Measurements from ENCODE around the gene SLC16A2.

The SLC16A2 gene

DNA sequence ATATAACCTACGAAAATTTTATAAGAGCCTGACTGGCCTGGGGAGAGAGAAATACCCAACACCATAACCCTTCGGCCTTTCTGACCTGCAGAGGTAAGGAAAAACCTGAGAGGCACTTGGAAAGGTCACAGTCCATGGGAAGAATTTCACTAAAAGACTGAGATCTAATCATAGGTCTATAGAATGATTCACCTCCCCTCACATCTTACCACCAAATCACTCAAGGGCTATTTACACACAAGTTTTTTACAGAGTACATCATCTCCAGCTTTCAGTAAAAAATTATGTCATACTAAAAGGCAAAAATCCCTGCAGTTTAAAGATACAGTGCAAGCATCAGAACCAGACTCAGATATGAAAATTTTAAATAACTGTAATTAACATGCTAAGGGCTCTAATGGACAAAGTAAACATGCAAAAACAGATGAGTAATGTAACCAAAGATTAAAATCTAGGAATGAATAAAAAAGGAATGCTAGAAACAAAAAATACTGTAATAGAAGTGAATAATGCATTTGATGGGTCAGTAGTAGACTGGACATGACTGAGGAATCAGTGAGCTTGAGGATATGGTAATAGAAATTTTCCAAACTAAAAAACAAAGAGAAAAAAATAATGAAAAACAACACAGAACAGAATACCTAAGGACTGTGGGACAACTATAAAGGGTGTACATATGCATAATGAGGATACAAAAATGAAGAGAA is 32.1 kb upstream of the SLC16A2 start:
- Histone ChIP-seq H3K4me3 (ENCODE audit: low read depth, low read length) (no peak overlapping the region), H3K9me3 (ENCODE audit: severe bottlenecking) (no peaks in the 10 kb centered on the region), H3K27ac (no peak overlapping the region), H3K36me3 (no peaks in the 10 kb centered on the region), H3K27me3 (ENCODE audit: insufficient read depth, low read depth, severe bottlenecking) (peaks cover 6% of the 10 kb centered on the region)
- TF ChIP-seq, protein P1, sequence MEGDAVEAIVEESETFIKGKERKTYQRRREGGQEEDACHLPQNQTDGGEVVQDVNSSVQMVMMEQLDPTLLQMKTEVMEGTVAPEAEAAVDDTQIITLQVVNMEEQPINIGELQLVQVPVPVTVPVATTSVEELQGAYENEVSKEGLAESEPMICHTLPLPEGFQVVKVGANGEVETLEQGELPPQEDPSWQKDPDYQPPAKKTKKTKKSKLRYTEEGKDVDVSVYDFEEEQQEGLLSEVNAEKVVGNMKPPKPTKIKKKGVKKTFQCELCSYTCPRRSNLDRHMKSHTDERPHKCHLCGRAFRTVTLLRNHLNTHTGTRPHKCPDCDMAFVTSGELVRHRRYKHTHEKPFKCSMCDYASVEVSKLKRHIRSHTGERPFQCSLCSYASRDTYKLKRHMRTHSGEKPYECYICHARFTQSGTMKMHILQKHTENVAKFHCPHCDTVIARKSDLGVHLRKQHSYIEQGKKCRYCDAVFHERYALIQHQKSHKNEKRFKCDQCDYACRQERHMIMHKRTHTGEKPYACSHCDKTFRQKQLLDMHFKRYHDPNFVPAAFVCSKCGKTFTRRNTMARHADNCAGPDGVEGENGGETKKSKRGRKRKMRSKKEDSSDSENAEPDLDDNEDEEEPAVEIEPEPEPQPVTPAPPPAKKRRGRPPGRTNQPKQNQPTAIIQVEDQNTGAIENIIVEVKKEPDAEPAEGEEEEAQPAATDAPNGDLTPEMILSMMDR (IDR thresholded peaks at IDR 0.05; ENCODE audit: low read depth, low read length): no peak
- DNase-seq: no peak

DNA sequence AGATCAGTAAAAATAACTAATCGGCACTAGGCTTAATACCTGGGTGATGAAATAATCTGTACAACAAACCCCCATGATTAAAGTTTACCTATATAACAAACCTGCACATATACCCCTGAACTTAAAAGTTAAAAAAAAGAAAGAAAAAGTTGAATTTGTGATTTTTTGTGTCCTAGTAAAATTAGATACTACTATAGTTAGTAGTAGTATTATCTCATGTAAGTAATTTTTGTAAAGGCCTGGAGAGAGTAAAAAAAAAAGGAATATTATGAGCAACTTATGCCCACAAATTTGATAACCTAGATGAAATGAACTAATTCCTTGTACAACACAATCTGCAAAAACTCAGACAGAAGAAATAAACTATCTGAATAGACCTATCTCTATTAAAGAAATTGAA is 25.7 kb upstream of the SLC16A2 start:
- H3K36me3 ChIP-seq: no peaks in the 10 kb centered on the region
- H3K27ac ChIP-seq: no peak overlapping the region
- TF ChIP-seq, protein P1 (IDR thresholded peaks at IDR 0.05; ENCODE audit: low read depth, low read length): no peak
- no peak for DNase-seq
- peaks cover 12% of the 10 kb centered on the region for H3K27me3 ChIP-seq (ENCODE audit: insufficient read depth, low read depth, severe bottlenecking)
- H3K9me3 ChIP-seq (ENCODE audit: severe bottlenecking): no peaks in the 10 kb centered on the region
- H3K4me3 ChIP-seq (ENCODE audit: low read depth, low read length): no peak overlapping the region

GRCh38 chrX:74405973-74406489 is 15.3 kb upstream of the SLC16A2 start:
- no peak for DNase-seq
- Histone ChIP-seq H3K27me3 (ENCODE audit: insufficient read depth, low read depth, severe bottlenecking) (peaks cover 3% of the 10 kb centered on the region), H3K9me3 (ENCODE audit: severe bottlenecking) (no peaks in the 10 kb centered on the region), H3K4me3 (ENCODE audit: low read depth, low read length) (no peak overlapping the region), H3K27ac (no peak overlapping the region), H3K36me3 (no peaks in the 10 kb centered on the region)
- TF ChIP-seq, protein P1 (IDR thresholded peaks at IDR 0.05; ENCODE audit: low read depth, low read length): no peak

- Histone ChIP-seq H3K36me3 (no peaks in the 10 kb centered on the region), H3K4me3 (ENCODE audit: low read depth, low read length) (no peak overlapping the region), H3K27ac (no peak overlapping the region), H3K9me3 (ENCODE audit: severe bottlenecking) (no peaks in the 10 kb centered on the region), H3K27me3 (ENCODE audit: insufficient read depth, low read depth, severe bottlenecking) (peaks cover 3% of the 10 kb centered on the region)
- DNase-seq: no peak
- TF ChIP-seq, protein P1 (IDR thresholded peaks at IDR 0.05; ENCODE audit: low read depth, low read length): no peak
Observed at GRCh38 chrX:74408304-74408703, 13.0 kb upstream of the SLC16A2 start.

DNA sequence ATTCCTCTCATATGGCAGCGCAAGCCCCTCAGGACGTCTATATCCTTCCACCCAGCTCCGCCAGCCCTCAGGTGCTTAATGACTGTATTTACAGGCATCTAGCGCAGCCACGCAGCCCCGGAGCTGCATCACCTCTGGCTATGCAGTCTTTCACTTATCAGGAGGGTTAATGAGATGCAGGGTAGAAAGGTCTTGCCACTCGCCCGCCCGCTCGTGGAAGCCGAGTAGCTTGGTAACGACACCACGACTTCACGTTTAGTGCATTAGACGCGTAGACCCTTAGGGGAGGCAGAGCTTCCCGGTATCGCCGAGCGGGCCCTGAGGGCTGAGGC is 1.5 kb upstream of the SLC16A2 start:
- Histone ChIP-seq H3K27me3 (ENCODE audit: insufficient read depth, low read depth, severe bottlenecking) (peaks cover 34% of the 10 kb centered on the region), H3K4me3 (ENCODE audit: low read depth, low read length) (peak overlapping the region; percentile 58), H3K27ac (peak overlapping the region; percentile 88), H3K9me3 (ENCODE audit: severe bottlenecking) (no peaks in the 10 kb centered on the region), H3K36me3 (no peaks in the 10 kb centered on the region)
- DNase-seq: peak; percentile 10
- TF ChIP-seq, protein P1 (IDR thresholded peaks at IDR 0.05; ENCODE audit: low read depth, low read length): no peak

All from WERI-Rb-1 (cell line).